HepG2 (cell line): Measurements from ENCODE around the gene CYP19A1. TPM values are rescaled to one million over a fixed set of nuclear protein-coding genes. Genes with fewer than 3 reads are reported as not detected.

ENCODE experiments used
- ATRX ChIP-seq: sonication (generic); formaldehyde crosslinking; IDR thresholded peaks from 2 replicates; pipeline ENCODE4 v1.4.0; 2020; ENCODE audit warnings: missing genetic modification reagents, borderline replicate concordance
- CAMTA2 ChIP-seq: sonication (generic); formaldehyde crosslinking; IDR thresholded peaks from 2 replicates; pipeline ENCODE4 v1.4.0; 2020; ENCODE audit warnings: mild to moderate bottlenecking, missing genetic modification reagents, borderline replicate concordance
- CCDC6 ChIP-seq: sonication (generic); formaldehyde crosslinking; IDR thresholded peaks from 2 replicates; pipeline ENCODE4 v1.8.1; 2022; ENCODE audit warnings: mild to moderate bottlenecking, missing genetic modification reagents, moderate library complexity
- CEBPG ChIP-seq: IDR thresholded peaks from 2 replicates; pipeline ENCODE4 v1.6.1; 2016
- DNMT3B ChIP-seq: conservative IDR thresholded peaks from 2 replicates; pipeline ENCODE4 v1.6.1; 2016; ENCODE audit warnings: missing biosample characterization, control low read depth
- FOSL2 ChIP-seq: sonication (generic); formaldehyde crosslinking; IDR thresholded peaks from 2 replicates; pipeline ENCODE4 v1.4.0; 2020; ENCODE audit warnings: missing genetic modification reagents
- FOXC1 ChIP-seq: sonication (generic); formaldehyde crosslinking; IDR thresholded peaks from 2 replicates; pipeline ENCODE4 v1.8.0; 2022; ENCODE audit warnings: mild to moderate bottlenecking, missing genetic modification reagents, borderline replicate concordance
- HOXA5 ChIP-seq: sonication (generic); formaldehyde crosslinking; IDR thresholded peaks from 2 replicates; pipeline ENCODE4 v1.4.0; 2020; ENCODE audit warnings: missing genetic modification reagents
- IKZF5 ChIP-seq: IDR thresholded peaks from 2 replicates; pipeline ENCODE4 v1.6.1; 2018; ENCODE audit warnings: missing genetic modification reagents, mild to moderate bottlenecking, missing compliant biosample characterization
- ISX ChIP-seq: sonication (generic); formaldehyde crosslinking; conservative IDR thresholded peaks from 2 replicates; pipeline ENCODE4 v1.5.0; 2020; ENCODE audit warnings: missing genetic modification reagents
- KMT2A ChIP-seq: sonication (generic); formaldehyde crosslinking; IDR thresholded peaks from 2 replicates; pipeline ENCODE4 v1.4.0; 2020; ENCODE audit warnings: missing genetic modification reagents
- MEIS2 ChIP-seq: sonication (generic); formaldehyde crosslinking; IDR thresholded peaks from 2 replicates; pipeline ENCODE4 v1.9.0; 2021; ENCODE audit warnings: mild to moderate bottlenecking, missing genetic modification reagents
- NR2C2 ChIP-seq: sonication (generic); formaldehyde crosslinking; IDR thresholded peaks from 2 replicates; pipeline ENCODE4 v1.4.0; 2020; ENCODE audit warnings: missing genetic modification reagents, mild to moderate bottlenecking, moderate library complexity, borderline replicate concordance
- PHF20 ChIP-seq: sonication (generic); formaldehyde crosslinking; IDR thresholded peaks from 2 replicates; pipeline ENCODE4 v1.5.0; 2020; ENCODE audit warnings: mild to moderate bottlenecking, missing genetic modification reagents
- POLR2A ChIP-seq, 2 experiments: IDR thresholded peaks; 2 replicates each; pipeline ENCODE4 v1.6.1; 2011; ENCODE audit warnings: low read depth in 2 of 2, low read length in 2 of 2, mild to moderate bottlenecking in 1 of 2, moderate library complexity in 1 of 2; ENCODE audit not compliant: insufficient read depth in 1 of 2
- REST ChIP-seq, 2 experiments: IDR thresholded peaks; 2 replicates each; pipeline ENCODE4 v1.6.1; 2011 to 2012; ENCODE audit warnings: low read length in 2 of 2, borderline replicate concordance in 1 of 2, low read depth in 1 of 2, mild to moderate bottlenecking in 1 of 2, moderate library complexity in 1 of 2
- REXO4 ChIP-seq: sonication (generic); formaldehyde crosslinking; IDR thresholded peaks from 2 replicates; pipeline ENCODE4 v1.8.0; 2022; ENCODE audit warnings: missing genetic modification reagents, mild to moderate bottlenecking, borderline replicate concordance
- SMAD3 ChIP-seq: sonication (generic); formaldehyde crosslinking; IDR thresholded peaks from 2 replicates; pipeline ENCODE4 v1.4.0; 2020; ENCODE audit warnings: missing genetic modification reagents
- SRY ChIP-seq: sonication (generic); formaldehyde crosslinking; IDR thresholded peaks from 2 replicates; pipeline ENCODE4 v1.8.0; 2022; ENCODE audit warnings: mild to moderate bottlenecking, missing genetic modification reagents
- ZBTB46 ChIP-seq: sonication (generic); formaldehyde crosslinking; IDR thresholded peaks from 2 replicates; pipeline ENCODE4 v1.4.0; 2020; ENCODE audit warnings: mild to moderate bottlenecking, missing genetic modification reagents, borderline replicate concordance
- ZFX ChIP-seq: sonication (generic); formaldehyde crosslinking; IDR thresholded peaks from 2 replicates; pipeline ENCODE4 v1.4.0; 2020; ENCODE audit warnings: mild to moderate bottlenecking, low read depth, missing genetic modification reagents, moderate library complexity
- ZNF326 ChIP-seq: sonication (generic); formaldehyde crosslinking; IDR thresholded peaks from 2 replicates; pipeline ENCODE4 v1.4.0; 2020; ENCODE audit warnings: missing genetic modification reagents, borderline replicate concordance
- polyA plus RNA-seq, 8 experiments: library from polyadenylated mRNA; depleted of rRNA in 3 of 8; stranded (reverse) in 7 of 8; unstranded in 1 of 8; fragments of >200 nt; fragmentation: Illumina TruSeq in 4 of 8; extraction: Trizol in 4 of 8; gene quantifications; 2 replicates each; pipeline versions ENCODE4 v1.2.1 to v1.2.3, GENCODE V29; 2011 to 2016; ENCODE audit warnings: low read depth in 4 of 8, missing spikeins in 1 of 8, mixed read lengths in 1 of 8; ENCODE audit not compliant: insufficient read depth in 1 of 8
- total RNA-seq, 5 experiments: library from RNA; depleted of rRNA; stranded (reverse); fragments of >200 nt; fragmentation: Illumina TruSeq; extraction: Trizol; gene quantifications; 2 replicates each; pipeline ENCODE4 v1.2.3, GENCODE V29; 2016; ENCODE audit warnings: low read depth in 1 of 5

Gene CYP19A1
- total and polyA plus RNA-seq, 2 of the 13 experiments (the other 11 are each of a cell fraction or from before 2014, with no cell fraction given) = 10.9 to 23.0 TPM

- TF ChIP-seq ZBTB46 (CRISPR knock-in tag) = no peak
- TF ChIP-seq SRY = no peak
- TF ChIP-seq REST (IDR thresholded peaks at IDR 0.05; ENCODE audit: borderline replicate concordance in 1 of 2, low read depth in 1 of 2, low read length in 2 of 2) = no peak
- 0 out of 2 replicates have a peak, but pooled peaks have one; percentile 31 for TF ChIP-seq MEIS2 (CRISPR knock-in tag)
- peak; percentile 23; the same call in 1 of the 2 replicates for TF ChIP-seq CEBPG
- 0 out of 2 replicates have a peak, but pooled peaks have one; percentile 33 for TF ChIP-seq ZFX
- no peak for TF ChIP-seq DNMT3B (CRISPR knock-in tag)
- no peak for TF ChIP-seq KMT2A (CRISPR knock-in tag)
- TF ChIP-seq IKZF5 (CRISPR knock-in tag) = 0 out of 2 replicates have a peak, but pooled peaks have one; percentile 38
- no peak for TF ChIP-seq ATRX (CRISPR knock-in tag)
- TF ChIP-seq REXO4 (CRISPR knock-in tag) = no peak
- TF ChIP-seq FOXC1 (CRISPR knock-in tag) = 0 out of 2 replicates have a peak, but pooled peaks have one; percentile 66
- no peak for TF ChIP-seq ISX
- no peak for TF ChIP-seq CAMTA2 (CRISPR knock-in tag)
- TF ChIP-seq PHF20 (CRISPR knock-in tag) = no peak
- no peak for TF ChIP-seq ZNF326
- peak; percentile 48 for TF ChIP-seq FOSL2 (CRISPR knock-in tag)
- TF ChIP-seq POLR2A (IDR thresholded peaks at IDR 0.05; ENCODE audit: insufficient read depth in 1 of 2, low read depth in 2 of 2, low read length in 2 of 2) = no peak
- no peak for TF ChIP-seq SMAD3
- peak; percentile 99 for TF ChIP-seq HOXA5
- TF ChIP-seq NR2C2 = 0 out of 2 replicates have a peak, but pooled peaks have one; percentile 27
- no peak for TF ChIP-seq CCDC6
These were observed 42.8 kb upstream of the CYP19A1 start (continued) for GRCh38 chr15:51380999-51381806.
